Astrocyte (in vitro differentiated cells and primary cell): ENCODE results near the gene EAF2. TPM values are rescaled to one million over a fixed set of nuclear protein-coding genes. Genes with fewer than 3 reads are reported as not detected.
"Not testable (repeated sequence)": the region's sequence is repeated elsewhere in the genome, so short reads cannot be mapped to it uniquely, and the experiment has no call there.

Experiments used
- DNase-seq: peaks from one replicate; pipeline ENCODE4 v3.0.0-alpha.2; 2010; ENCODE audit warnings: low read depth
- FAIRE-seq: peaks from 2 replicates; lab custom pipeline; 2011; peaks lifted over from hg19 to GRCh38; lab: Jason Lieb, UNC
- H2AFZ ChIP-seq: 2 replicates; pipeline ENCODE4 v1.6.0; 2012; ENCODE audit warnings: low read depth, low read length, inconsistent platforms
- H3K27ac ChIP-seq: 2 replicates; pipeline ENCODE4 v1.5.1; 2011; ENCODE audit warnings: low read depth, low read length, inconsistent platforms
- H3K27me3 ChIP-seq: 2 replicates; pipeline ENCODE4 v1.6.0; 2011; ENCODE audit warnings: low read length, inconsistent platforms; ENCODE audit not compliant: insufficient read depth
- H3K36me3 ChIP-seq: 2 replicates; pipeline ENCODE4 v1.5.1; 2011; ENCODE audit warnings: low read length, inconsistent platforms; ENCODE audit not compliant: insufficient read depth
- H3K4me1 ChIP-seq: 2 replicates; pipeline ENCODE4 v1.5.1; 2011; ENCODE audit warnings: low read length, inconsistent platforms; ENCODE audit not compliant: insufficient read depth
- H3K4me2 ChIP-seq: 2 replicates; pipeline ENCODE4 v1.6.0; 2012; ENCODE audit warnings: low read length, inconsistent platforms
- H3K4me3 ChIP-seq: 2 replicates; pipeline ENCODE4 v1.5.1; 2011; ENCODE audit warnings: low read depth, mild to moderate bottlenecking, low read length, inconsistent platforms; ENCODE audit not compliant: insufficient read depth
- H3K79me2 ChIP-seq: 2 replicates; pipeline ENCODE4 v1.6.0; 2012; ENCODE audit warnings: mild to moderate bottlenecking, low read length, inconsistent platforms; ENCODE audit not compliant: insufficient read depth
- H3K9ac ChIP-seq: 2 replicates; pipeline ENCODE4 v1.6.0; 2012; ENCODE audit warnings: mild to moderate bottlenecking, low read length, inconsistent platforms
- H3K9me3 ChIP-seq: 2 replicates; pipeline ENCODE4 v1.5.1; 2012; ENCODE audit warnings: low read depth, mild to moderate bottlenecking, low read length, inconsistent platforms; ENCODE audit not compliant: insufficient read depth
- H4K20me1 ChIP-seq: 2 replicates; pipeline ENCODE4 v1.6.0; 2012; ENCODE audit warnings: low read length, inconsistent platforms; ENCODE audit not compliant: insufficient read depth
- H3K27ac Mint-ChIP-seq: one replicate; pipeline ENCODE4 v1.8.0; 2021; ENCODE audit warnings: mild to moderate bottlenecking, mixed read lengths; ENCODE audit not compliant: unreplicated experiment
- H3K27me3 Mint-ChIP-seq: one replicate; pipeline ENCODE4 v1.8.0; 2021; ENCODE audit warnings: low read depth, mixed read lengths; ENCODE audit not compliant: unreplicated experiment
- H3K36me3 Mint-ChIP-seq: one replicate; pipeline ENCODE4 v1.8.0; 2021; ENCODE audit warnings: low read depth, mixed read lengths; ENCODE audit not compliant: unreplicated experiment
- H3K4me1 Mint-ChIP-seq: one replicate; pipeline ENCODE4 v1.8.0; 2021; ENCODE audit warnings: low read depth, mixed read lengths; ENCODE audit not compliant: unreplicated experiment
- H3K4me3 Mint-ChIP-seq: one replicate; pipeline ENCODE4 v1.8.0; 2021; ENCODE audit warnings: mild to moderate bottlenecking, moderate library complexity, mixed read lengths; ENCODE audit not compliant: unreplicated experiment
- H3K9me3 Mint-ChIP-seq: one replicate; pipeline ENCODE4 v1.8.0; 2021; ENCODE audit warnings: mild to moderate bottlenecking, mixed read lengths; ENCODE audit not compliant: unreplicated experiment
- EZH2 ChIP-seq: IDR thresholded peaks from 2 replicates; pipeline ENCODE4 v1.6.1; 2012; ENCODE audit warnings: mild to moderate bottlenecking, low read length, inconsistent platforms; ENCODE audit not compliant: insufficient read depth
- total RNA-seq: library from RNA; stranded (reverse); gene quantifications from 2 replicates; pipeline ENCODE4 v1.2.1, GENCODE V29; 2021
- TF ChIP-seq, protein P1 (sequence below): IDR thresholded peaks from 2 replicates; pipeline ENCODE4 v1.5.1; 2011; ENCODE audit warnings: low read depth, mild to moderate bottlenecking, inconsistent platforms, low read length, moderate library complexity; ENCODE audit not compliant: insufficient read depth

EAF2 gene
- total RNA-seq, 1 donor from 2014 or later, result 1.8 TPM

DNA sequence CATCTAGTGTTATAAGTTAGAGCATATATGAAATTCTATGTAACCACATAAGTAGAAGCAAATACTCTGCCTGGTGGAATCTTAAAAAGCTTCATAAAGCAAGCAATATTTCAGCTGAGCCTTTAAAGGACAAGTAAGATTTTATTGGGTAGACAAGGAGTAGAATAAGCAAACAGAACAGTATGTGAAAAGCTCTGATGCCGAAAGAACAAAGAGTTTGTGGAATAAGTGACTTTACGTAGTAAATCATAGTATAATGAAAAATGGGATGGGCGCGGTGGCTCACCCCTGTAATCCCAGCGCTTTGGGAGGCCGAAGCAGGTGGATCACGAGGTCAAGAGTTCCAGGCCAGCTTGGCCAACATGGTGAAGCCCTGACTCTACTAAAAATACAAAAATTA, 9.9 kb downstream of the EAF2 start:
- Mint-ChIP-seq H3K27ac (no peak overlapping the region), H3K36me3 (no peaks in the 10 kb centered on the region), H3K4me3 (no peak overlapping the region), H3K9me3 (no peaks in the 10 kb centered on the region), H3K4me1 (no peaks in the 10 kb centered on the region), H3K27me3 (no peaks in the 10 kb centered on the region)
- H3K4me2 ChIP-seq, result no peak overlapping the region
- no peaks in the 10 kb centered on the region for H3K36me3 ChIP-seq
- TF ChIP-seq, protein P1, sequence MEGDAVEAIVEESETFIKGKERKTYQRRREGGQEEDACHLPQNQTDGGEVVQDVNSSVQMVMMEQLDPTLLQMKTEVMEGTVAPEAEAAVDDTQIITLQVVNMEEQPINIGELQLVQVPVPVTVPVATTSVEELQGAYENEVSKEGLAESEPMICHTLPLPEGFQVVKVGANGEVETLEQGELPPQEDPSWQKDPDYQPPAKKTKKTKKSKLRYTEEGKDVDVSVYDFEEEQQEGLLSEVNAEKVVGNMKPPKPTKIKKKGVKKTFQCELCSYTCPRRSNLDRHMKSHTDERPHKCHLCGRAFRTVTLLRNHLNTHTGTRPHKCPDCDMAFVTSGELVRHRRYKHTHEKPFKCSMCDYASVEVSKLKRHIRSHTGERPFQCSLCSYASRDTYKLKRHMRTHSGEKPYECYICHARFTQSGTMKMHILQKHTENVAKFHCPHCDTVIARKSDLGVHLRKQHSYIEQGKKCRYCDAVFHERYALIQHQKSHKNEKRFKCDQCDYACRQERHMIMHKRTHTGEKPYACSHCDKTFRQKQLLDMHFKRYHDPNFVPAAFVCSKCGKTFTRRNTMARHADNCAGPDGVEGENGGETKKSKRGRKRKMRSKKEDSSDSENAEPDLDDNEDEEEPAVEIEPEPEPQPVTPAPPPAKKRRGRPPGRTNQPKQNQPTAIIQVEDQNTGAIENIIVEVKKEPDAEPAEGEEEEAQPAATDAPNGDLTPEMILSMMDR, result no peak
- no peak for TF ChIP-seq EZH2
- H3K27ac ChIP-seq, result no peak overlapping the region
- H3K27me3 ChIP-seq, result no peaks in the 10 kb centered on the region
- no peaks in the 10 kb centered on the region for H3K9me3 ChIP-seq
- no peaks in the 10 kb centered on the region for H3K79me2 ChIP-seq
- DNase-seq (no peak), FAIRE-seq (no peak)
- H4K20me1 ChIP-seq, result no peaks in the 10 kb centered on the region
- H3K4me3 ChIP-seq, result no peak overlapping the region
- no peak overlapping the region for H3K9ac ChIP-seq
- H2AFZ ChIP-seq, result no peak overlapping the region
- H3K4me1 ChIP-seq, result no peaks in the 10 kb centered on the region

DNA sequence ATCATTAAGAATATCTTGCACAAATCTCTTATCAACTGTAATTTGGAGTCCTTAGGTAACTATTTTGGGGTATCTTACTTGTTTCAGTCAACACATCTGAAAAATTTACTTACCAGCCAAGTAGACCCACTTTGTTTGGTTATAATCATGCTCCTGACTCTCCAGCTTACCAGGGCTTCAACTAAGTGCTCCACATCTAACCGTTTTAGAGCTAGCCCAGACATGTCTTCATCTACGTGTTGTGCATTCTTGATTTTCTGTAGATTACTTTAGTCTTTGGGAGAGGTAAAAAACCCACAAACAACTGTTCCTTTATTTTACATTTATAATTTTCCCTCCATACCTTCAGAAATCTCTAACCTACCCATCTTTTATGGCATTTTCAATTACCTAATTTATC, 17.2 kb downstream of the EAF2 start:
- no peak overlapping the region for H3K9ac ChIP-seq
- FAIRE-seq, result no peak
- Mint-ChIP-seq H3K27me3 (no peaks in the 10 kb centered on the region), H3K4me3 (no peak overlapping the region), H3K36me3 (no peaks in the 10 kb centered on the region), H3K27ac (no peak overlapping the region), H3K4me1 (no peaks in the 10 kb centered on the region), H3K9me3 (no peaks in the 10 kb centered on the region)
- no peaks in the 10 kb centered on the region for H3K27me3 ChIP-seq
- H3K36me3 ChIP-seq, result no peaks in the 10 kb centered on the region
- no peaks in the 10 kb centered on the region for H3K79me2 ChIP-seq
- no peak overlapping the region for H3K4me3 ChIP-seq
- TF ChIP-seq EZH2, result no peak
- TF ChIP-seq, protein P1, result no peak
- DNase-seq, result no peak
- H3K27ac ChIP-seq, result no peak overlapping the region
- H3K9me3 ChIP-seq, result no peaks in the 10 kb centered on the region
- no peaks in the 10 kb centered on the region for H4K20me1 ChIP-seq
- no peak overlapping the region for H3K4me2 ChIP-seq
- no peaks in the 10 kb centered on the region for H3K4me1 ChIP-seq
- H2AFZ ChIP-seq, result no peak overlapping the region

DNA sequence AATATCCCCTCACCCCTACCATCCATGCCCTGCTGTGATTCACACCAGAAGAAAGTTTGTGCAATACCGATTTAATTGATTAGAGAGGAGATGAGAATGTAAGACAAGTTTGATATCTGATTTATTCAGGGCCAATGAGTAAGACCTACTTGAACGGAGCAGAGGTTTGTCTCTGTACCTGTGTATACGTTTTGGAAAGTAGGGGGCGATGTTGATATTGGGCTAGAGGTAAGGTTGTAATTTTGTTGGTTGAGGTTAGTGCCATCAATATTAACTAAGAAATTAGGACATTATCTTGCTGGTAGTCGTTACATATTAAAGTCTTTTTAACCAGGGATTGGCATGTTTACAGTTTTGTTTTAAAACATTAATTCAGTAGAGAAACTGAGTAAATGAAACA, 20.5 kb downstream of the EAF2 start:
- TF ChIP-seq EZH2, result no peak
- TF ChIP-seq, protein P1, result peak; percentile 16
- DNase-seq (no peak), FAIRE-seq (no peak)
- H3K36me3 ChIP-seq, result no peaks in the 10 kb centered on the region
- H4K20me1 ChIP-seq, result no peaks in the 10 kb centered on the region
- Mint-ChIP-seq H3K27ac (no peak overlapping the region), H3K36me3 (no peaks in the 10 kb centered on the region), H3K4me3 (no peak overlapping the region), H3K9me3 (peaks cover 3% of the 10 kb centered on the region), H3K4me1 (no peaks in the 10 kb centered on the region), H3K27me3 (no peaks in the 10 kb centered on the region)
- no peaks in the 10 kb centered on the region for H3K79me2 ChIP-seq
- no peak overlapping the region for H3K4me3 ChIP-seq
- H3K9ac ChIP-seq, result no peak overlapping the region
- no peak overlapping the region for H2AFZ ChIP-seq
- H3K4me2 ChIP-seq, result no peak overlapping the region
- H3K9me3 ChIP-seq, result no peaks in the 10 kb centered on the region
- H3K27me3 ChIP-seq, result no peaks in the 10 kb centered on the region
- no peak overlapping the region for H3K27ac ChIP-seq
- no peaks in the 10 kb centered on the region for H3K4me1 ChIP-seq

DNA sequence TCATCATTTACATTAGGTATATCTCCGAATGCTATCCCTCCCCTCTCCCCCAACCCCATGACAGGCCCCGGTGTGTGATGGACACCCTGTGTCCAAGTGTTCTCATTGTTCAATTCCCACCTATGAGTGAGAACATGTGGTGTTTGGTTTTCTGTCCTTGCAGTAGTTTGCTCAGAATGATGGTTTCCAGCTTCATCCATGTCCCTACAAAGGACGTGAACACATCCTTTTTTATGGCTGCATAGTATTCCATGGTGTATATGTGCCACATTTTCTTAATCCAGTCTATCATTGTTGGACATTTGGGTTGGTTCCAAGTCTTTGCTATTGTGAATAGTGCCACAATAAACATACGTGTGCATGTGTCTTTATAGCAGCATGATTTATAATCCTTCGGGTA, 22.8 kb downstream of the EAF2 start:
- not testable (repeated sequence) for H3K4me3 ChIP-seq, H3K27ac ChIP-seq, H4K20me1 ChIP-seq, H3K4me3 Mint-ChIP-seq, DNase-seq, H3K36me3 ChIP-seq, H3K9me3 ChIP-seq, H2AFZ ChIP-seq, FAIRE-seq, H3K4me1 ChIP-seq, H3K9me3 Mint-ChIP-seq, H3K9ac ChIP-seq, H3K27ac Mint-ChIP-seq, H3K4me1 Mint-ChIP-seq, H3K4me2 ChIP-seq, H3K79me2 ChIP-seq, H3K27me3 ChIP-seq, H3K27me3 Mint-ChIP-seq, H3K36me3 Mint-ChIP-seq
